OCI-LY7 (cell line): Measurements from ENCODE around the gene PCDHGA6. TPM values are rescaled to one million over a fixed set of nuclear protein-coding genes. Genes with fewer than 3 reads are reported as not detected.

Source experiments
- BruUV-seq: library from RNA; stranded (reverse); fragments of 400-500 nt; replicated peaks from 2 replicates; lab custom pipeline; 2021; lab: Mats Ljungman, UMichigan
- CTCF ChIA-PET: fragments of 300-600 bp; sonication (Branson Sonifier 250); formaldehyde crosslinking; loops from one replicate; lab custom pipeline; 2022; ENCODE audit warnings: antibody characterized with exemption; ENCODE audit not compliant: unreplicated experiment; lab: Charles Lee
- POLR2A ChIA-PET: fragments of 300-600 bp; sonication (Branson Sonifier 250); formaldehyde crosslinking; loops from one replicate; lab custom pipeline; 2022; ENCODE audit warnings: antibody characterized with exemption; lab: Charles Lee
- DNase-seq: peaks from one replicate; pipeline ENCODE4 v3.0.0-alpha.2; 2015; ENCODE audit warnings: low spot score
- H2AFZ ChIP-seq: fragments of 200-600 bp; sonication (generic), shearing (Covaris generic); 2 replicates; pipeline ENCODE4 v1.6.1; 2014; ENCODE audit warnings: mild to moderate bottlenecking, antibody characterized with exemption, low read length, moderate library complexity
- H3K27ac ChIP-seq: fragments of 200-600 bp; sonication (generic); 2 replicates; pipeline ENCODE4 v1.5.1; 2014; ENCODE audit warnings: mixed run types, low read depth, mild to moderate bottlenecking, moderate library complexity, low read length, inconsistent platforms; ENCODE audit not compliant: poor library complexity, severe bottlenecking
- H3K36me3 ChIP-seq: fragments of 200-600 bp; sonication (generic); 2 replicates; pipeline ENCODE4 v1.6.1; 2014; ENCODE audit warnings: mild to moderate bottlenecking, antibody characterized with exemption, low read length, moderate library complexity, mixed read lengths; ENCODE audit not compliant: insufficient read depth
- H3K4me1 ChIP-seq: fragments of 200-600 bp; sonication (generic); 2 replicates; pipeline ENCODE4 v1.5.1; 2014; ENCODE audit warnings: mild to moderate bottlenecking, low read length; ENCODE audit not compliant: insufficient read depth, poor library complexity, severe bottlenecking
- H3K4me2 ChIP-seq: fragments of 200-600 bp; sonication (generic); 2 replicates; pipeline ENCODE4 v1.6.1; 2014; ENCODE audit warnings: mild to moderate bottlenecking, low read length
- H3K4me3 ChIP-seq: fragments of 200-600 bp; sonication (generic); 2 replicates; pipeline ENCODE4 v1.5.1; 2014; ENCODE audit warnings: mild to moderate bottlenecking, low read depth, low read length; ENCODE audit not compliant: poor library complexity, severe bottlenecking
- H3K79me2 ChIP-seq: fragments of 200-600 bp; sonication (generic); 2 replicates; pipeline ENCODE4 v1.6.1; 2016; ENCODE audit warnings: low read depth, mild to moderate bottlenecking, low read length, moderate library complexity, mixed read lengths; ENCODE audit not compliant: insufficient read depth
- H3K9me2 ChIP-seq: fragments of 200-600 bp; sonication (generic); 2 replicates; pipeline ENCODE4 v1.6.1; 2016; ENCODE audit warnings: mild to moderate bottlenecking, low read length, mixed read lengths; ENCODE audit not compliant: insufficient read depth
- H3K9me3 ChIP-seq: fragments of 200-600 bp; sonication (generic); 2 replicates; pipeline ENCODE4 v1.6.1; 2014; ENCODE audit warnings: mild to moderate bottlenecking, mixed run types, low read length, mixed read lengths
- H4K20me1 ChIP-seq: fragments of 200-600 bp; sonication (generic); 2 replicates; pipeline ENCODE4 v1.6.1; 2014; ENCODE audit warnings: mild to moderate bottlenecking, antibody characterized with exemption, low read length, moderate library complexity, mixed read lengths; ENCODE audit not compliant: insufficient read depth
- CTCF ChIP-seq: fragments of 200-600 bp; sonication (generic); conservative IDR thresholded peaks from 2 replicates; pipeline ENCODE4 v1.5.1; 2014; ENCODE audit warnings: mild to moderate bottlenecking, antibody characterized with exemption, low read length, moderate library complexity, mixed read lengths
- EZH2phosphoT487 ChIP-seq: fragments of 200-600 bp; sonication (generic); IDR thresholded peaks from 2 replicates; pipeline ENCODE4 v1.6.1; 2018; ENCODE audit warnings: low read depth, borderline replicate concordance, mild to moderate bottlenecking, mixed run types, antibody characterized with exemption, low read length, moderate library complexity, mixed read lengths
- intact Hi-C: fragments of 100-400 bp; cut with micrococcal nuclease; formaldehyde crosslinking; loops from one replicate; pipeline ENCODE4 v1.10.0; 2022; ENCODE audit not compliant: unreplicated experiment
- total RNA-seq, 2 experiments: library from RNA; depleted of rRNA in 1 of 2; stranded (reverse); fragments of >200 nt in 1 of 2; shearing (Covaris generic) in 1 of 2; gene quantifications; 2 replicates each; pipeline ENCODE4 v1.2.3, GENCODE V29; 2014 to 2022

The PCDHGA6 gene
- total RNA-seq, 2 experiments from 2014 or later: 5.5 to 6.3 TPM

GRCh38 chr5:141420855-141421488 lies 47.3 kb downstream of the PCDHGA6 start, which contains the start of gene PCDHGA11:
Gene PCDHGA11, plus strand, starts transcription at chr5:141421051. Its CDS starts 177 bp downstream, at chr5:141421228.
- intact Hi-C loops: loop anchor here (2.0 kb wide), 1 partner anchor 54 kb away; the partner anchor contains the start of gene PCDHGC3
- H2AFZ ChIP-seq: peak within 1 kb of the TSS; percentile 80

GRCh38 chr5:141421489-141421855 lies 47.8 kb downstream of the PCDHGA6 start:
- peak overlapping the region; percentile 64 for H3K4me3 ChIP-seq
- peak overlapping the region; percentile 65 for H3K4me2 ChIP-seq
- H2AFZ ChIP-seq: peak overlapping the region; percentile 80; the same call in 1 of the 2 replicates
- H3K4me1 ChIP-seq: peaks cover 7% of the 10 kb centered on the region
- no peaks in the 10 kb centered on the region for H3K9me3 ChIP-seq
- ChIA-PET CTCF (interaction anchor here (0.6 to 2.1 kb wide), 7 partner anchors 9 to 143 kb away, joined by 3 to 9 read pairs (median 4); partner anchors contain the start of genes PCDHGA12 and PCDHGB3), POLR2A (interaction anchor here (0.7 to 2.0 kb wide), 6 partner anchors 9 to 143 kb away, joined by 3 to 8 read pairs (median 4); partner anchors contain the start of genes PCDHGA12 and PCDHGB2)
- no peak overlapping the region for H3K27ac ChIP-seq
- no peaks in the 10 kb centered on the region for H3K9me2 ChIP-seq
- intact Hi-C loops: loop anchor here (2.0 kb wide), 1 partner anchor 53 kb away; the partner anchor contains the start of gene PCDHGC3
- BruUV-seq: no TSS peak
- no peaks in the 10 kb centered on the region for H3K36me3 ChIP-seq
- H3K79me2 ChIP-seq: no peaks in the 10 kb centered on the region
- TF ChIP-seq EZH2phosphoT487 (no peak), CTCF (no peak)
- no peaks in the 10 kb centered on the region for H4K20me1 ChIP-seq
- DNase-seq: no peak

More at GRCh38 chr5:141420855-141421488, 47.3 kb downstream of the PCDHGA6 start, which contains the start of gene PCDHGA11:
- Histone ChIP-seq H4K20me1 (no peaks in the 10 kb centered on the region), H3K27ac (no peak within 1 kb of the TSS), H3K4me2 (peak within 1 kb of the TSS; percentile 65), H3K4me1 (peaks cover 7% of the 10 kb centered on the region), H3K9me3 (no peaks in the 10 kb centered on the region), H3K4me3 (peak within 1 kb of the TSS; percentile 64), H3K79me2 (no peaks in the 10 kb centered on the region), H3K36me3 (no peaks in the 10 kb centered on the region), H3K9me2 (no peaks in the 10 kb centered on the region)
- ChIA-PET CTCF (interaction anchor here (0.6 to 2.1 kb wide), 8 partner anchors 9 to 143 kb away, joined by 3 to 9 read pairs (median 4); partner anchors contain the start of genes PCDHGA12 and PCDHGB3), POLR2A (interaction anchor here (1.0 to 2.0 kb wide), 5 partner anchors 10 to 143 kb away, joined by 3 to 8 read pairs (median 5); partner anchors contain the start of genes PCDHGA12 and PCDHGB2)
- DNase-seq: peak; percentile 76
- TF ChIP-seq EZH2phosphoT487 (no peak), CTCF (peak; percentile 96)
- BruUV-seq: no TSS peak
